SK-N-MC (cell line): Measurements from ENCODE around the gene GUCA1C.

Experiments used
- EZH2 ChIP-seq: fragments of 200-600 bp; sonication (generic); IDR thresholded peaks from one replicate; pipeline ENCODE4 v1.6.1; 2017; ENCODE audit warnings: antibody characterized with exemption
- FOXP2 ChIP-seq: optimal IDR thresholded peaks from 2 replicates; pipeline ENCODE3; 2011; ENCODE audit warnings: mild to moderate bottlenecking, moderate library complexity; ENCODE audit not compliant: insufficient read depth; ENCODE audit errors: extremely low read length, control extremely low read depth
- POLR2AphosphoS5 ChIP-seq: IDR thresholded peaks from 2 replicates; pipeline ENCODE4 v1.6.1; 2012; ENCODE audit warnings: mild to moderate bottlenecking, low read depth, low read length, borderline replicate concordance

DNA sequence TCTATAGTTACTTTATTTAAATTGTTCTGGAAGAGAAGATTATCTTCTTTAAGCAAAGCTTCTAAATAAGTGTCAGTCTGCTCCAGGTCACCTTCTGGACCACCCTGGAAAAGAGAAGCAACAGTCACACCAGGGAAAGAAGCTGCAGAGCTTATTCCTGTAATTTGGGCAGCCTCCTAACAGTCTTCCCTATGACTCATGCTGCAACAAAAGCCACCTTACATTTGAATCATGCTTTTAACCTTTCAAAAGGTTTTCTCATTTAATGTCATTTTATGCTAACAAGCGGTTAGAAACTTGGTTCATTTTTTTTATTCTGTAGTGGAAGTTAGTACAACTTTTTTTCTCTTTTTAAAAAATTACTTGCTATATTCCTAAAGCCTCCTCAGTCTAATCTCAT, 5.3 kb upstream of the GUCA1C start:
- TF ChIP-seq EZH2 (no peak), FOXP2 (no peak), POLR2AphosphoS5 (no peak)
